B cell (primary cell): ENCODE results near the gene LAMA3. TPM values are rescaled to one million over a fixed set of nuclear protein-coding genes. Genes with fewer than 3 reads are reported as not detected.

Experiments
- ATAC-seq: fragments of 200-7000 bp; cut with Tn5 transposase; one replicate; pipeline ENCODE4 v1.10.0; 2021; ENCODE audit warnings: low read depth, mild to moderate bottlenecking, moderate number of reproducible peaks, moderate library complexity
- CTCF ChIA-PET: fragments of 350-600 bp; sonication (Branson Sonifier 250); formaldehyde crosslinking; loops from one replicate; lab custom pipeline; 2021; ENCODE audit warnings: antibody characterized with exemption, inconsistent platforms; lab: Charles Lee
- POLR2A ChIA-PET: fragments of 350-600 bp; sonication (Branson Sonifier 250); formaldehyde crosslinking; loops from one replicate; lab custom pipeline; 2021; ENCODE audit warnings: antibody characterized with exemption; lab: Charles Lee
- DNase-seq: peaks from one replicate; pipeline ENCODE4 v3.0.0; 2013
- H2AFZ ChIP-seq: 2 replicates; pipeline ENCODE4 v1.6.1; 2012; ENCODE audit warnings: mild to moderate bottlenecking, low read depth, low read length; ENCODE audit not compliant: insufficient read depth, poor library complexity, severe bottlenecking
- H3K27ac ChIP-seq, 2 donors: 1 replicate in 1 of 2; 2 replicates in 1 of 2; pipeline ENCODE4 v1.5.1; 2012 to 2013; ENCODE audit warnings: low read length in 2 of 2, mild to moderate bottlenecking in 2 of 2, moderate library complexity in 1 of 2
- H3K27me3 ChIP-seq, 4 experiments: fragments of 200-600 bp in 1 of 4; sonication (generic) in 1 of 4; replicated peaks in 1 of 4; 1 replicate in 2 of 4; 2 replicates in 2 of 4; pipeline versions ENCODE4 v1.6.1 to v1.7.0; 2013 to 2016; ENCODE audit warnings: low read length in 3 of 4, mild to moderate bottlenecking in 2 of 4, mixed read lengths in 1 of 4, moderate library complexity in 1 of 4; ENCODE audit not compliant: insufficient read depth in 4 of 4, control insufficient read depth in 3 of 4; ENCODE audit errors: control extremely low read depth in 1 of 4
- H3K36me3 ChIP-seq, 2 experiments: replicated peaks in 1 of 2; 1 replicate in 1 of 2; 2 replicates in 1 of 2; pipeline versions ENCODE4 v1.6.1 to v1.7.1; 2013; ENCODE audit warnings: low read length in 1 of 2; ENCODE audit not compliant: insufficient read depth in 2 of 2, control insufficient read depth in 1 of 2; ENCODE audit errors: control extremely low read depth in 1 of 2, extremely low read depth in 1 of 2
- H3K4me1 ChIP-seq, 2 donors: fragments of 200-600 bp in 1 of 2; sonication (generic) in 1 of 2; 1 replicate in 1 of 2; 2 replicates in 1 of 2; pipeline versions ENCODE4 v1.5.1 to v1.6.1; 2013 to 2017; ENCODE audit warnings: low read length in 2 of 2; ENCODE audit not compliant: control insufficient read depth in 2 of 2, insufficient read depth in 2 of 2
- H3K4me2 ChIP-seq: replicated peaks from 2 replicates; pipeline ENCODE3; 2012; ENCODE audit warnings: mild to moderate bottlenecking, low read depth, low read length; ENCODE audit not compliant: poor library complexity, severe bottlenecking
- H3K4me3 ChIP-seq, 5 experiments: fragments of 200-600 bp in 1 of 5; sonication (generic) in 1 of 5; 1 replicate in 3 of 5; 2 replicates in 2 of 5; pipeline versions ENCODE4 v1.5.1 to v1.7.0; 2011 to 2016; ENCODE audit warnings: low read length in 4 of 5, mild to moderate bottlenecking in 4 of 5, low read depth in 2 of 5, control low read depth in 1 of 5, moderate library complexity in 1 of 5; ENCODE audit not compliant: insufficient read depth in 1 of 5; ENCODE audit errors: control extremely low read depth in 1 of 5, extremely low read depth in 1 of 5
- H3K79me2 ChIP-seq: fragments of 200-600 bp; sonication (generic); one replicate; pipeline ENCODE4 v1.6.0; 2016; ENCODE audit warnings: low read length; ENCODE audit not compliant: control insufficient read depth, insufficient read depth
- H3K9ac ChIP-seq: fragments of 200-600 bp; sonication (generic); 2 replicates; pipeline ENCODE4 v1.6.1; 2017; ENCODE audit warnings: mild to moderate bottlenecking, low read length, moderate library complexity
- H3K9me3 ChIP-seq, 3 donors: one replicate each; pipeline versions ENCODE4 v1.6.1 to v1.7.1; 2013; ENCODE audit warnings: low read length in 2 of 3; ENCODE audit not compliant: control insufficient read depth in 2 of 3, insufficient read depth in 1 of 3; ENCODE audit errors: control extremely low read depth in 1 of 3
- H4K20me1 ChIP-seq: 2 replicates; pipeline ENCODE4 v1.6.0; 2012; ENCODE audit warnings: mild to moderate bottlenecking, low read length; ENCODE audit not compliant: insufficient read depth, control insufficient read depth, poor library complexity, severe bottlenecking
- H3K27ac Mint-ChIP-seq: one replicate; pipeline ENCODE4 v1.8.0; 2021; ENCODE audit warnings: mixed read lengths
- H3K27me3 Mint-ChIP-seq: one replicate; pipeline ENCODE4 v1.8.0; 2021; ENCODE audit warnings: mixed read lengths
- H3K4me1 Mint-ChIP-seq: one replicate; pipeline ENCODE4 v1.8.0; 2021; ENCODE audit warnings: mixed read lengths
- H3K4me3 Mint-ChIP-seq: one replicate; pipeline ENCODE4 v1.8.0; 2021; ENCODE audit warnings: mixed read lengths
- H3K9me3 Mint-ChIP-seq: one replicate; pipeline ENCODE4 v1.8.0; 2022; ENCODE audit warnings: mixed read lengths; ENCODE audit not compliant: insufficient read depth
- EZH2 ChIP-seq: IDR thresholded peaks from 2 replicates; pipeline ENCODE4 v1.6.1; 2012; ENCODE audit warnings: borderline replicate concordance, low read depth, mild to moderate bottlenecking, moderate library complexity, low read length; ENCODE audit not compliant: insufficient read depth, poor library complexity, severe bottlenecking
- intact Hi-C: fragments of 100-400 bp; cut with micrococcal nuclease; formaldehyde crosslinking; loops from one replicate; pipeline ENCODE4 v1.10.0; 2022
- polyA plus RNA-seq: library from polyadenylated mRNA; depleted of rRNA; stranded (reverse); fragments of >200 nt; gene quantifications from 2 replicates; pipeline ENCODE4 v1.2.3, GENCODE V29; 2012
- total RNA-seq, 2 donors: library from RNA; stranded (reverse); fragments of 120-200 nt in 1 of 2; gene quantifications; 1 replicate in 1 of 2; 2 replicates in 1 of 2; pipeline versions ENCODE4 v1.2.3 to v1.2.4, GENCODE V29; 2013 to 2022
- TF ChIP-seq, protein P1 (sequence below): fragments of 200-600 bp; IDR thresholded peaks from one replicate; pipeline ENCODE4 v1.8.0; 2022; ENCODE audit warnings: antibody characterized with exemption, mild to moderate bottlenecking

Gene LAMA3
- total and polyA plus RNA-seq, 2 donors (not counting 1 experiment from before 2014, with no cell fraction given), result 0.03 to 0.32 TPM

DNA sequence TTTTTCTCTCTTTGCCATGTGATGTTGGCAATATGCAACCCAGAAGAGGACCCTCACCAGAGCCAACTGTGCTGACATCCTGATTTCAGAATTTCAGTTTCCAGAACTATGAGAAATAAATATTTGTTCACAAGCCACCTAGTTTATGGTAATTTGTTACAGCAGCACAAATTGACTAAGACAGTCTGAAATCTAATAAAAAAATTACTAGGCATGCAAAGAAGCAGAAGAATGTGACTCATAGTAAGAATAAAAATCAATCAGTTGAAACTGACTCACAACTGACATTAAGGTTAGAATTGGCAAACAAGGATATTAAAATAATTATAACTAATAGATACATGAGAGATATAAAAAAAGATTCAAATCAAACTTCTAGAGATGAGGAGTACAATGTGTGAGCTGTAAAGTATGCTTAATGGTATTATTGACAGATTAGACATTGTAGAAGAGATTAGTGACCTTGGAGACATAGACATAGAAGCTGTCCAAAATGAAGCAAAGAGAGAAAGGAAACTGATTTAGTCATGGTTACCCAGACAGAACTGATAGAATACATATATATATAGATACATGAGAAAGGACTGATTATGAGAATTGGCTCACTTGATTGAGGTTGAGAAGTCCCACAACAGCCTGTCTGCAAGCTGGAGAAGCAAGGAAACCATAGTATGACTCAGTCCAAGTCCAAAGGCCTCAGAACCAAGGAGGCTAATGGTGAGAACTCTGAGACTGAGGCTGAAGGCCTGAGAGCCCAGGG, 297.5 kb downstream of the LAMA3 start:
- Histone ChIP-seq H3K36me3 (no peaks in the 10 kb centered on the region), H3K27ac (no peak overlapping the region), H3K9ac (no peak overlapping the region), H3K4me3 (no peak overlapping the region), H3K79me2 (no peaks in the 10 kb centered on the region), H4K20me1 (no peaks in the 10 kb centered on the region), H3K9me3 (no peaks in the 10 kb centered on the region), H3K4me1 (peaks cover 8 to 10% of the 10 kb centered on the region in 2 donors), H3K27me3 (no peaks in the 10 kb centered on the region), H3K4me2 (no peak overlapping the region), H2AFZ (no peak overlapping the region)
- intact Hi-C loops, result no loop called here
- DNase-seq (no peak), ATAC-seq (no peak)
- ChIA-PET POLR2A (interaction anchor here (0.7 kb wide), 1 partner anchor 1363 kb away, joined by 6 read pairs; no protein-coding TSS in a partner anchor), CTCF (no interaction called here)
- Mint-ChIP-seq H3K27ac (no peak overlapping the region), H3K4me1 (peaks cover 8% of the 10 kb centered on the region), H3K9me3 (no peaks in the 10 kb centered on the region), H3K27me3 (no peaks in the 10 kb centered on the region), H3K4me3 (no peak overlapping the region)
- TF ChIP-seq, protein P1, sequence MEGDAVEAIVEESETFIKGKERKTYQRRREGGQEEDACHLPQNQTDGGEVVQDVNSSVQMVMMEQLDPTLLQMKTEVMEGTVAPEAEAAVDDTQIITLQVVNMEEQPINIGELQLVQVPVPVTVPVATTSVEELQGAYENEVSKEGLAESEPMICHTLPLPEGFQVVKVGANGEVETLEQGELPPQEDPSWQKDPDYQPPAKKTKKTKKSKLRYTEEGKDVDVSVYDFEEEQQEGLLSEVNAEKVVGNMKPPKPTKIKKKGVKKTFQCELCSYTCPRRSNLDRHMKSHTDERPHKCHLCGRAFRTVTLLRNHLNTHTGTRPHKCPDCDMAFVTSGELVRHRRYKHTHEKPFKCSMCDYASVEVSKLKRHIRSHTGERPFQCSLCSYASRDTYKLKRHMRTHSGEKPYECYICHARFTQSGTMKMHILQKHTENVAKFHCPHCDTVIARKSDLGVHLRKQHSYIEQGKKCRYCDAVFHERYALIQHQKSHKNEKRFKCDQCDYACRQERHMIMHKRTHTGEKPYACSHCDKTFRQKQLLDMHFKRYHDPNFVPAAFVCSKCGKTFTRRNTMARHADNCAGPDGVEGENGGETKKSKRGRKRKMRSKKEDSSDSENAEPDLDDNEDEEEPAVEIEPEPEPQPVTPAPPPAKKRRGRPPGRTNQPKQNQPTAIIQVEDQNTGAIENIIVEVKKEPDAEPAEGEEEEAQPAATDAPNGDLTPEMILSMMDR, result no peak
- TF ChIP-seq EZH2, result no peak
